Hepatocyte (in vitro differentiated cells): ENCODE data around the gene HIPK4. TPM values are rescaled to one million over a fixed set of nuclear protein-coding genes. Genes with fewer than 3 reads are reported as not detected.
"Not testable (repeated sequence)": the region's sequence is repeated elsewhere in the genome, so short reads cannot be mapped to it uniquely, and the experiment has no call there.

ENCODE experiments used
- DNase-seq: peaks from one replicate; pipeline ENCODE4 v3.0.0-alpha.2; 2016; ENCODE audit warnings: low spot score
- H2AFZ ChIP-seq: fragments of 200-600 bp; sonication (generic); 2 replicates; pipeline ENCODE4 v1.6.0; 2016; ENCODE audit warnings: antibody characterized with exemption, mild to moderate bottlenecking
- H3K27ac ChIP-seq: fragments of 200-600 bp; sonication (generic); 2 replicates; pipeline ENCODE4 v1.5.1; 2016; ENCODE audit warnings: mild to moderate bottlenecking
- H3K27me3 ChIP-seq: fragments of 200-600 bp; sonication (generic); 2 replicates; pipeline ENCODE4 v1.6.1; 2016
- H3K36me3 ChIP-seq: fragments of 200-600 bp; sonication (generic); replicated peaks from 2 replicates; pipeline ENCODE4 v1.5.1; 2016; ENCODE audit warnings: low read depth; ENCODE audit not compliant: insufficient read depth
- H3K4me1 ChIP-seq: fragments of 200-600 bp; sonication (generic); 2 replicates; pipeline ENCODE4 v1.5.1; 2016; ENCODE audit warnings: mild to moderate bottlenecking, moderate library complexity; ENCODE audit not compliant: insufficient read depth
- H3K4me2 ChIP-seq: fragments of 200-600 bp; sonication (generic); 2 replicates; pipeline ENCODE4 v1.6.0; 2016
- H3K4me3 ChIP-seq: fragments of 200-600 bp; sonication (generic); 2 replicates; pipeline ENCODE4 v1.5.1; 2016; ENCODE audit warnings: mild to moderate bottlenecking
- H3K79me2 ChIP-seq: fragments of 200-600 bp; sonication (generic); 2 replicates; pipeline ENCODE4 v1.6.0; 2017; ENCODE audit warnings: mild to moderate bottlenecking
- H3K9me2 ChIP-seq: fragments of 200-600 bp; sonication (generic); replicated peaks from 2 replicates; pipeline ENCODE4 v1.6.0; 2017; ENCODE audit warnings: mild to moderate bottlenecking; ENCODE audit not compliant: insufficient read depth
- H3K9me3 ChIP-seq: fragments of 200-600 bp; sonication (generic); 2 replicates; pipeline ENCODE4 v1.5.1; 2016; ENCODE audit warnings: low read depth, mild to moderate bottlenecking
- H4K20me1 ChIP-seq: fragments of 200-600 bp; sonication (generic); 2 replicates; pipeline ENCODE4 v1.6.0; 2016; ENCODE audit warnings: mild to moderate bottlenecking; ENCODE audit not compliant: insufficient read depth, poor library complexity, severe bottlenecking
- EZH2 ChIP-seq: fragments of 200-600 bp; sonication (generic); IDR thresholded peaks from 2 replicates; pipeline ENCODE4 v1.6.1; 2016; ENCODE audit warnings: antibody characterized with exemption, mild to moderate bottlenecking, borderline replicate concordance
- EZH2phosphoT487 ChIP-seq: fragments of 200-600 bp; sonication (generic); IDR thresholded peaks from one replicate; pipeline ENCODE4 v1.6.1; 2018; ENCODE audit warnings: antibody characterized with exemption, mild to moderate bottlenecking, low read depth, moderate library complexity; ENCODE audit not compliant: unreplicated experiment, severe bottlenecking
- WGBS: methylation state at CpG from one replicate; pipeline ENCODE4 v1.1.6; 2016; ENCODE audit warnings: low lambda C conversion rate; ENCODE audit errors: missing lambda C conversion rate; 5-methylcytosine and 5-hydroxymethylcytosine counted together
- polyA plus RNA-seq: library from polyadenylated mRNA; unstranded; fragments of >200 nt; fragmentation: Nextera tagmentation; extraction: Ambion mirVana; gene quantifications from 2 replicates; pipeline ENCODE4 v1.2.1, GENCODE V29; 2016
- total RNA-seq: library from RNA; depleted of rRNA; stranded (reverse); fragments of >200 nt; gene quantifications from 2 replicates; pipeline ENCODE4 v1.2.3, GENCODE V29; 2014
- TF ChIP-seq, protein P1 (sequence below): fragments of 200-600 bp; sonication (generic); IDR thresholded peaks from 2 replicates; pipeline ENCODE4 v1.5.1; 2016; ENCODE audit warnings: antibody characterized with exemption, mild to moderate bottlenecking; ENCODE audit not compliant: poor library complexity

The HIPK4 gene
- total and polyA plus RNA-seq, 2 experiments from 2014 or later: 0.07 to 0.13 TPM

DNA sequence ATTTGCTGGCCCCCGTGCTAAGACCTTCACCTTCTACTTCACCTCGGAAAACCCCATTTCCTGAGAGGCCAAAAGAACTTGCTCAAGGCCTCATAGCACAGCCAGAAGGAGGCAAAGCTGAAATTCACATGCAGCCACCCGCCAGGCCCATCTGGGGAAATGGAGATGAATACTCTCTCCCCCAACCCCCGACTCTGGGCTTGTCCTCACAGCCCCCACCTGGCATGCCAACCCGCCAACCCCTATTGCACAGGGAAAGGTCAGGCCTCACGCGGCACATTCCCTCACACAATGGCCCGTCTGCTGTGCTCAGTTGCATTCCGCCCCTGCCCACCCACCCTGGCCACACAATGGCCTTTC lies 20.0 kb upstream of the HIPK4 start:
- no peak for DNase-seq
- no peaks in the 10 kb centered on the region for H4K20me1 ChIP-seq
- TF ChIP-seq, protein P1, sequence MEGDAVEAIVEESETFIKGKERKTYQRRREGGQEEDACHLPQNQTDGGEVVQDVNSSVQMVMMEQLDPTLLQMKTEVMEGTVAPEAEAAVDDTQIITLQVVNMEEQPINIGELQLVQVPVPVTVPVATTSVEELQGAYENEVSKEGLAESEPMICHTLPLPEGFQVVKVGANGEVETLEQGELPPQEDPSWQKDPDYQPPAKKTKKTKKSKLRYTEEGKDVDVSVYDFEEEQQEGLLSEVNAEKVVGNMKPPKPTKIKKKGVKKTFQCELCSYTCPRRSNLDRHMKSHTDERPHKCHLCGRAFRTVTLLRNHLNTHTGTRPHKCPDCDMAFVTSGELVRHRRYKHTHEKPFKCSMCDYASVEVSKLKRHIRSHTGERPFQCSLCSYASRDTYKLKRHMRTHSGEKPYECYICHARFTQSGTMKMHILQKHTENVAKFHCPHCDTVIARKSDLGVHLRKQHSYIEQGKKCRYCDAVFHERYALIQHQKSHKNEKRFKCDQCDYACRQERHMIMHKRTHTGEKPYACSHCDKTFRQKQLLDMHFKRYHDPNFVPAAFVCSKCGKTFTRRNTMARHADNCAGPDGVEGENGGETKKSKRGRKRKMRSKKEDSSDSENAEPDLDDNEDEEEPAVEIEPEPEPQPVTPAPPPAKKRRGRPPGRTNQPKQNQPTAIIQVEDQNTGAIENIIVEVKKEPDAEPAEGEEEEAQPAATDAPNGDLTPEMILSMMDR: no peak
- TF ChIP-seq EZH2phosphoT487 (no peak), EZH2 (no peak)
- H3K4me1 ChIP-seq: peaks cover 5% of the 10 kb centered on the region
- H3K36me3 ChIP-seq: no peaks in the 10 kb centered on the region
- H3K9me3 ChIP-seq: no peaks in the 10 kb centered on the region
- H3K27me3 ChIP-seq: no peaks in the 10 kb centered on the region
- no peaks in the 10 kb centered on the region for H3K9me2 ChIP-seq
- H3K4me3 ChIP-seq: no peak overlapping the region
- H3K4me2 ChIP-seq: no peak overlapping the region
- no peak overlapping the region for H2AFZ ChIP-seq
- no peak overlapping the region for H3K27ac ChIP-seq
- 79% methylated on average over 3 of the region's 9 CpGs for WGBS
- H3K79me2 ChIP-seq: no peaks in the 10 kb centered on the region

DNA sequence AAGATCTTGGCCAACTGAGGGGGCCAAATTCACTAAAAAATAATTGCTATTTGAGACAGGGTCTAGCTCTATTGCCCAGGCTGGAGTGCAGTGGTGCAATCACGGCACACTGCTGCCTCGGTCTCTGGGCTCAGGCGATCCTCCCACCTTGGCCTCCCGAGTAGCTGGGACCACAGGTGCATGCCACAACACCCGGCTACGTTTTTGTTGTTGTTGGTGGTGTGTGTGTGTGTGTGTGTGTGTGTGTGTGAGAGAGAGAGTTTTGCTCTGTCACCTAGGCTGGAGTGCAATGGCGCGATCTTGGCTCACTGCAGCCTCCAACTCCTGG lies 18.6 kb upstream of the HIPK4 start:
- H3K9me3 ChIP-seq, H2AFZ ChIP-seq, H3K4me2 ChIP-seq, DNase-seq, H3K27me3 ChIP-seq, H3K9me2 ChIP-seq, H4K20me1 ChIP-seq, H3K36me3 ChIP-seq, H3K27ac ChIP-seq, H3K4me1 ChIP-seq, H3K4me3 ChIP-seq, H3K79me2 ChIP-seq: not testable (repeated sequence)
- WGBS: 90% methylated on average over 8 of the region's 8 CpGs

DNA sequence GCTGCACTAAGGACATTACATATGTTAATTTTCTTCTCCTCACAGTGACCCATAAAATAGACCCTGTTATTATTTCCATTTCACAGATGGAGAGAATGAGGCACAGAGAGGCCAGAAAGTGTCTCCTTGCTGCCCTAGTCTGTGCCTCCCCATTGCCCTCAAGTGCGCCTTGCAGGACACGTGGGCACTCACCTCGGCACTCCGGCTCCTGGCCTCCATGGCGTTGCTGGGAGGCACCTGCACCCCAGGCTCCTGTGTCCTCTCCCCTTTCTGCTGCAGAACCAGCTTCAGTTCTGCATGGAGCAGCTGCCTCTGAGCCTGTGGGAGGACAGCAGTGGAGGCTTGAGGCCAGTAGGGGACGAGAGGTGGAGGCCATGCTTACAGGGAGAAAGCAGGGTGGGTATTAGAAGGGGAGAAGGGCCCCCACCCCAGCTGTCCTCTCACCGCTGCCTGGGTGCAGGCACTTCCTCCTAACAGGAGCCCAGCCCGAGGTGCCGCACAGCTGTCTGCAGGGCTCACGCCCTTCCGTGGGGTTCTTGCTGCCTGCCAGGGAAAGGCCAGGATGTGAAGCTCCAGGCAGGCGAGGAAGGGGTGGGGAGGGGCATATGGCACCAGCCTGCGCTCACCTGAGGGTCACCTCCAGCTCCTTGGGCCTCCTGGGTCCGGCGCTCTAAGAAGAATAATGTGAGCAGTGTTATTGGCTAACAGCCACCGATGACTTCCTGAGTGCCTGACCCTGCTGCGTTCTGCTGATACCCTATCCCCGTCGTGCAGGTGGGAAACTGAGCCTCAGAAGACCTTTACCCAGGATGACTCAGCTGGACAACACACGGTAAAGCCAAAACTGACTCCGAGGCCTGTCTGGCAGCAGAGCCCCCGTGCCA lies 18.0 kb upstream of the HIPK4 start:
- TF ChIP-seq, protein P1: no peak
- TF ChIP-seq EZH2phosphoT487: no peak
- TF ChIP-seq EZH2: no peak
- Histone ChIP-seq H3K79me2 (no peaks in the 10 kb centered on the region), H3K9me3 (no peaks in the 10 kb centered on the region), H3K4me1 (peaks cover 3% of the 10 kb centered on the region), H3K27ac (no peak overlapping the region), H3K9me2 (no peaks in the 10 kb centered on the region), H3K4me3 (no peak overlapping the region), H4K20me1 (no peaks in the 10 kb centered on the region), H2AFZ (no peak overlapping the region), H3K27me3 (no peaks in the 10 kb centered on the region), H3K36me3 (no peaks in the 10 kb centered on the region), H3K4me2 (no peak overlapping the region)
- DNase-seq: no peak
- WGBS: 80% methylated on average over 22 of the region's 22 CpGs

DNA sequence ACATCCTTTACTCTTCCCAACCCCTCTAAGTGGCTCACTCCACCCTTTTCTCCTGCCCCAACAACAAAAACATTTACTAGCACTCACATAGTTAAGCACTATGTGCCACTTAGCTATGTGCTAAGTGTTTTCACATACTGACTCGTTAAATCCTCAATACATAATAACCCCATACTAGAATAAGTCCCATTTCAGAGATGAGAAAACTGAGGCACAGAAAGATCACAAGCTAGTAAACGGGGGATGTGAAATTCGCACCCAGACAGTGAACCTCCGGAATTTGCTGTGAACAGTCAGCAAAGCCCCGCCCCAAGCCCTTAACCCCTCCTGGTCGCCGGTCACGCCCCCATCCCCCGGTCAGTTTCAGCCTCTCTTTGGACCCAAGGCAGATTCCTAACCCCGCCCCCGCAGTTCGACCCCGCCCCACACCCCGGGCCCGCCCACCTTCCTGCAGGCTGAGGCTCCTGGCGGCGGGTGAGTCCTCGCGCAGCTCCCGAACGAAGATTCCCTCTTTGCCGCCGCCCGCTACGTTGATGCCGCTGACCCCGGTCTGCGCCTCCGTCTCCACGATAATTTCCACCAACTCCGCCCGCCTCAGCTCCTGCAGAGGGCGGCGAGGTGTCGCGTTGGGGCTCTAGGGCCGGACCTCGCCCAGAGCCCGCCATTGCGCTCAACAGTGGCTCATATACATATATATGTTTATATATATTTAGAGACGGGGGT lies 13.4 kb upstream of the HIPK4 start:
- peak overlapping the region; percentile 65 for H3K27ac ChIP-seq
- no peaks in the 10 kb centered on the region for H3K36me3 ChIP-seq
- H3K9me3 ChIP-seq: no peaks in the 10 kb centered on the region
- H3K9me2 ChIP-seq: no peaks in the 10 kb centered on the region
- H3K4me2 ChIP-seq: peak overlapping the region; percentile 92
- peak overlapping the region; percentile 93 for H2AFZ ChIP-seq
- no peaks in the 10 kb centered on the region for H4K20me1 ChIP-seq
- peak; percentile 93 for DNase-seq
- H3K4me3 ChIP-seq: peak overlapping the region; percentile 51
- TF ChIP-seq EZH2 (no peak), EZH2phosphoT487 (no peak)
- TF ChIP-seq, protein P1: peak; percentile 4
- H3K27me3 ChIP-seq: no peaks in the 10 kb centered on the region
- H3K79me2 ChIP-seq: no peaks in the 10 kb centered on the region
- 1% methylated on average over 37 of the region's 41 CpGs for WGBS
- peaks cover 3% of the 10 kb centered on the region for H3K4me1 ChIP-seq
